Kidney (tissue), 14 donors: ENCODE results near the gene EEFSEC. TPM values are rescaled to one million over a fixed set of nuclear protein-coding genes. Genes with fewer than 3 reads are reported as not detected.
A peak's percentile ranks its signal among the peaks of the same experiment; 100 is the strongest.

Experiments used
- DNase-seq, 5 donors: peaks; one replicate each; pipeline ENCODE4 v3.0.0-alpha.2; 2013 to 2020
- FAIRE-seq: peaks from 2 replicates; lab custom pipeline; 2012; peaks lifted over from hg19 to GRCh38; lab: Jason Lieb, UNC
- H3K27ac ChIP-seq, 2 donors: one replicate each; pipeline ENCODE4 v1.7.0; 2013; ENCODE audit warnings: low read depth in 2 of 2, low read length in 2 of 2, inconsistent platforms in 1 of 2
- H3K27me3 ChIP-seq: one replicate; pipeline ENCODE4 v1.7.1; 2013; ENCODE audit warnings: low read length, inconsistent platforms; ENCODE audit not compliant: control insufficient read depth, insufficient read depth
- H3K36me3 ChIP-seq, 3 donors: one replicate each; pipeline versions ENCODE4 v1.7.0 to v1.7.1; 2013; ENCODE audit warnings: low read length in 3 of 3, control low read depth in 1 of 3, inconsistent platforms in 1 of 3; ENCODE audit not compliant: insufficient read depth in 3 of 3, control insufficient read depth in 2 of 3
- H3K4me1 ChIP-seq, 3 donors: one replicate each; pipeline versions ENCODE4 v1.7.0 to v1.7.1; 2013; ENCODE audit warnings: low read length in 3 of 3, inconsistent platforms in 1 of 3, low read depth in 1 of 3; ENCODE audit not compliant: control insufficient read depth in 2 of 3, insufficient read depth in 2 of 3
- H3K4me3 ChIP-seq, 3 donors: one replicate each; pipeline versions ENCODE4 v1.7.0 to v1.8.1; 2013; ENCODE audit warnings: low read length in 3 of 3, control low read depth in 1 of 3, inconsistent platforms in 1 of 3
- H3K9ac ChIP-seq, 3 donors: one replicate each; pipeline versions ENCODE4 v1.7.0 to v1.7.1; 2013; ENCODE audit warnings: low read length in 3 of 3, control low read depth in 1 of 3, inconsistent platforms in 1 of 3
- H3K9me3 ChIP-seq, 3 donors: one replicate each; pipeline versions ENCODE4 v1.7.0 to v1.7.1; 2013; ENCODE audit warnings: low read length in 3 of 3, control low read depth in 1 of 3, inconsistent platforms in 1 of 3; ENCODE audit not compliant: control insufficient read depth in 2 of 3, insufficient read depth in 1 of 3
- intact Hi-C: fragments of 100-400 bp; cut with DNase I; formaldehyde crosslinking; loops from one replicate; pipeline ENCODE4 v1.11.1; 2022
- polyA plus RNA-seq: library from polyadenylated mRNA; stranded (reverse); fragments of 350-450 nt; fragmentation: Illumina TruSeq; extraction: RNeasy Lipid Tissue Mini Kit (QIAGEN cat#74804); gene quantifications from one replicate; pipeline ENCODE4 v1.2.3, GENCODE V29; 2014; ENCODE audit warnings: low read depth, low replicate concordance; ENCODE audit not compliant: insufficient read depth
- total RNA-seq: library from RNA; stranded (reverse); fragmentation: NEBNext Ultra II Directional; extraction: Animal tissue kit (Norgen Biotek cat#: 25700); gene quantifications from one replicate; pipeline ENCODE4 v1.2.1, GENCODE V29; 2021
- TF ChIP-seq, protein P1 (sequence below): IDR thresholded peaks from 3 replicates; pipeline ENCODE4 v1.5.1; 2012; ENCODE audit warnings: mild to moderate bottlenecking, moderate library complexity, borderline replicate concordance; ENCODE audit not compliant: insufficient read depth; ENCODE audit errors: extremely low read depth
- donor health status: control.
- donor health status: control.
- donor health status: control.
- donor health status: control.
- donor health status: control.
- donor health status: DM: yes; HTN: yes; CAD: no.
- donor health status: Normal renal cell carcinoma (clear cell type).

Gene EEFSEC
- total and polyA plus RNA-seq, 2 donors from 2014 or later: 15.2 to 23.2 TPM

DNA sequence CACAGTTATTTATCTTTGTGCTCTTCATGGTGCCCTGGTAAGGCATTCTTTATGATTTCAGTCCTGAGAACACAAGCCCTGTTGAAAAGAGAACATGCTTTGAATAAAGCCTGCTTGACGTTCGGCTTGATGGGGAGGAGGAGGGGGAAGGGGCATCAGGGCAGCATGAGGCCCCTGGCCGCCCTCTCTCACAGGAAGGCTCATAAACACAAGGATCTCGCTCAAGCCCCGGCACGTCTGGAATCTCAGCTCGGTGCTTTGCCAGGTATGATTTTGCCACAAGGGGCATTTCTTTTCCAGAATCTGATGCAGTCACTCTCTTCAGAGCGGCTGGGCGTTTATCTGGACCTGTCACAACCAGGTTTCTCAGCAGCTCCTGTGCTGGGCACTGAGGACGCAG lies 184.0 kb downstream of the EEFSEC start:
- H3K27ac ChIP-seq: no peak overlapping the region
- H3K27me3 ChIP-seq: no peaks in the 10 kb centered on the region
- DNase-seq: peak in 3 of 5 donors; percentile 32 to 35 (median 34)
- peaks cover 0 to 7% (median 0%) of the 10 kb centered on the region in 3 donors for H3K36me3 ChIP-seq
- H3K4me1 ChIP-seq: peaks cover 0 to 3% (median 0%) of the 10 kb centered on the region in 3 donors
- no peak overlapping the region for H3K4me3 ChIP-seq
- TF ChIP-seq, protein P1, sequence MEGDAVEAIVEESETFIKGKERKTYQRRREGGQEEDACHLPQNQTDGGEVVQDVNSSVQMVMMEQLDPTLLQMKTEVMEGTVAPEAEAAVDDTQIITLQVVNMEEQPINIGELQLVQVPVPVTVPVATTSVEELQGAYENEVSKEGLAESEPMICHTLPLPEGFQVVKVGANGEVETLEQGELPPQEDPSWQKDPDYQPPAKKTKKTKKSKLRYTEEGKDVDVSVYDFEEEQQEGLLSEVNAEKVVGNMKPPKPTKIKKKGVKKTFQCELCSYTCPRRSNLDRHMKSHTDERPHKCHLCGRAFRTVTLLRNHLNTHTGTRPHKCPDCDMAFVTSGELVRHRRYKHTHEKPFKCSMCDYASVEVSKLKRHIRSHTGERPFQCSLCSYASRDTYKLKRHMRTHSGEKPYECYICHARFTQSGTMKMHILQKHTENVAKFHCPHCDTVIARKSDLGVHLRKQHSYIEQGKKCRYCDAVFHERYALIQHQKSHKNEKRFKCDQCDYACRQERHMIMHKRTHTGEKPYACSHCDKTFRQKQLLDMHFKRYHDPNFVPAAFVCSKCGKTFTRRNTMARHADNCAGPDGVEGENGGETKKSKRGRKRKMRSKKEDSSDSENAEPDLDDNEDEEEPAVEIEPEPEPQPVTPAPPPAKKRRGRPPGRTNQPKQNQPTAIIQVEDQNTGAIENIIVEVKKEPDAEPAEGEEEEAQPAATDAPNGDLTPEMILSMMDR: no peak
- intact Hi-C loops: no loop called here
- H3K9ac ChIP-seq: no peak overlapping the region
- no peaks in the 10 kb centered on the region for H3K9me3 ChIP-seq
- FAIRE-seq: no peak

DNA sequence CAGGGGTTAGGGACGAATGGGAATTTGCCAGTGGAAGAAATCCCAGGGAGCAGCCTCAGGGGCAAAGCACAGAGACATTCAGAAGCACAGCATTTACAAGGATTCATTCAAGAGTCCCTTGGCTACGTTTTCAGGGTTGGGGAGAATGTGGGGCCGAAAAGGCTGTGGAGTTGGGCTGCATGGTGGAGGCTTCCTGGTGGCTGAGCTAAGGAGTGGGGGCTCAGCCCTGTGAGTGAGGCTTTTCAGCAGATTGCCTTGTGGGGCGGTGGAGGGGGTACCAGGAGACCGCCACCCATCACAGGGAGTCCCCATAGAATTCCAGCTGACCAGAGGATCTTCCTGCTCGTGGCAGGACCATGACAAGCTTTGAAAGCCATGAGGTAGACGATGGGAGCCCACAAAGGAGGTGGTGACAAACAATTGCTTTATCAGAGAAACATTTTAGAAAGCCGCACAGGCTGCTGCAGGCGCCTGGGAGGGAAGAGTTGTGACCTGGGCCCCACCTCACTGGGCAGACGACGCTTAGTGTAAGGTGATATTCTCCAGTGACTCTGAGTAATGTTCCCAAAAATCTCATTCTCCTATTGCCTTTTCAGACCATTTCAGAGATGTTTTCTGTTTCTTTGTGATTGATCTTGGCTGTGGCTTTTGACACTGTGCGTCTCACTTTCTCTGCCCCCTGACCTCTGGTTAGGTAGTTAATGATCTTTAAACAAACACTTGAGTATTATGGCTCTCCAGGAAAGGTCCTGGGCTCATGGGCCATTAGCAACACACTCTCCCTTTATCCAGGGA lies 185.5 kb downstream of the EEFSEC start:
- TF ChIP-seq, protein P1: no peak
- FAIRE-seq: no peak
- H3K36me3 ChIP-seq: peaks cover 0 to 7% (median 0%) of the 10 kb centered on the region in 3 donors
- H3K9me3 ChIP-seq: no peaks in the 10 kb centered on the region
- H3K9ac ChIP-seq: no peak overlapping the region
- intact Hi-C loops: no loop called here
- H3K27ac ChIP-seq: no peak overlapping the region
- H3K4me3 ChIP-seq: no peak overlapping the region
- H3K4me1 ChIP-seq: peaks cover 0 to 3% (median 0%) of the 10 kb centered on the region in 3 donors
- peak in 4 of 5 donors; percentile 45 to 84 (median 72) for DNase-seq
- no peaks in the 10 kb centered on the region for H3K27me3 ChIP-seq

GRCh38 chr3:128339491-128340012 lies 186.3 kb downstream of the EEFSEC start:
- Histone ChIP-seq H3K9me3 (no peaks in the 10 kb centered on the region), H3K9ac (no peak overlapping the region), H3K27me3 (no peaks in the 10 kb centered on the region), H3K4me3 (no peak overlapping the region), H3K4me1 (peaks cover 0 to 5% (median 4%) of the 10 kb centered on the region in 3 donors), H3K27ac (no peak overlapping the region), H3K36me3 (peaks cover 0 to 7% (median 0%) of the 10 kb centered on the region in 3 donors)
- DNase-seq: no peak
- TF ChIP-seq, protein P1: no peak
- intact Hi-C loops: no loop called here
- FAIRE-seq: no peak
